GM06990 (cell line): ENCODE measurements around the gene TMEM158.

Source experiments
- DNase-seq: peaks from one replicate; pipeline ENCODE4 v3.0.0-alpha.2; 2011; ENCODE audit not compliant: insufficient read length; ENCODE audit errors: extremely low read depth
- H3K27me3 ChIP-seq: replicated peaks from 2 replicates; pipeline ENCODE4 v1.6.0; 2011; ENCODE audit warnings: low read length; ENCODE audit not compliant: control insufficient read depth, insufficient read depth
- H3K36me3 ChIP-seq: 2 replicates; pipeline ENCODE4 v1.5.1; 2011; ENCODE audit warnings: low read length; ENCODE audit not compliant: control insufficient read depth, insufficient read depth
- H3K4me3 ChIP-seq: replicated peaks from 2 replicates; pipeline ENCODE4 v1.5.1; 2011; ENCODE audit warnings: low read depth, mild to moderate bottlenecking, control low read depth, low read length
- CTCF ChIP-seq: IDR thresholded peaks from 2 replicates; pipeline ENCODE4 v1.5.1; 2011; ENCODE audit warnings: low read length, control low read depth, mild to moderate bottlenecking, inconsistent platforms; ENCODE audit not compliant: insufficient read depth, poor library complexity, severe bottlenecking

Gene TMEM158

DNA sequence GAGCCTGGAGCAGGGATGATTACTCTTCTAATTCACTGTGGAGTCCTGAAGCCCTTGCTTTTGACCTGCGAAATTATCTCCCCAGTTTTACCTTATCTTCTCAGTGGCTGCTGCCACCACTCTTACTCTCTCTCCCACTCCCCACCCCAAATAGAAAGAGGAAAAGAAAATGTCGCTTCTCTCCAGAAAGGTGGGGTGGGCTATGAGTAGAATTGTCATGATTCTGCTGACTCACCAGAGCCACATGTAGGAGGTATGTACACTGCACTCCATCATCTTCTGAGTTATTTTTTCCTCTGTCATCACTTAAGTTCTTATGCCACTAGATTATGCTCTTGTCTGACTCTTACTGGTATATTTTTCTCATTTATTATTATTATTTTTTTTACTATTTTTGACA is 43.9 kb upstream of the TMEM158 start:
- TF ChIP-seq CTCF = no peak
- DNase-seq = no peak
- Histone ChIP-seq H3K4me3 (no peak overlapping the region), H3K27me3 (no peaks in the 10 kb centered on the region; the same call in 1 of the 2 replicates), H3K36me3 (no peaks in the 10 kb centered on the region)

GRCh38 chr3:45267097-45267496 is 41.0 kb upstream of the TMEM158 start:
- DNase-seq = no peak
- TF ChIP-seq CTCF = no peak
- H3K27me3 ChIP-seq = no peaks in the 10 kb centered on the region; the same call in 1 of the 2 replicates
- H3K4me3 ChIP-seq = no peak overlapping the region
- no peaks in the 10 kb centered on the region for H3K36me3 ChIP-seq

DNA sequence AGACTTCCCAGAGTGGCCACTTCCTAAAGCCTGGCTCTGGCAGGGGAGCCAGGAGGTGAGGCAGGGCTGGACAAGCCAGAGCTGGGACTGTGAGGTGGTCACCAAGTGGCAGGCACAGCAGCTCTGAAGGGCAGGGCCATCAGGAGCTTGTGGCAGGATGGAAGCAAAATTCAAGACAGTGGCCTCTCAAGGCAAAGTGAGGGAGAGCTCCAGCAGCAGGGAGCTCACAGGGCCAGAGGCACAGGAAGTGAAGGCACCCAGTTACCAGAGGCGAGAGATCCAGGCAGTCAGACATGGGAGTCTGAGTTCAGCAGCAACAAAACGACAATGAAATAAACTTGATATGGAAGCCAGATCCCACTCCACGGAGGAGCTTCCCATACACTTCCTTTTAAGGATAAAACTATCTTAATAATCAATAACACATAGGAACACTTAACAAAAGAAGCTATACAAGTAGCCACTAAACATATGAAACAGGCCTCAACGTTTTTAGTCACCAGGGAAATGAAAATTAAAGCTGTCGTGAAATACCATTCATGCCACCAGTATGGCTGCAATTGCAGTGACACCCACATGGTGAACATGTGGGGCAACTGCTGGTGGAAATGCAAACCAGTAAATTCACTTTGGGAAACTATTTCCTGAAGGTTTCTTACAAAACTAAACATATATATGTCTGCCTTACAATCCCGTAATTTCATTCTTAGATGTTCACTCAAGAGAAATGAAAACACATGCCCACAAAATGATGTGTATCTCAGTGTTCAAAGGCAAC is 35.4 kb upstream of the TMEM158 start:
- no peak for DNase-seq
- Histone ChIP-seq H3K27me3 (no peaks in the 10 kb centered on the region; the same call in none of the 2 replicates), H3K36me3 (no peaks in the 10 kb centered on the region), H3K4me3 (no peak overlapping the region)
- no peak for TF ChIP-seq CTCF

- no peak for TF ChIP-seq CTCF
- Histone ChIP-seq H3K4me3 (no peak overlapping the region), H3K36me3 (no peaks in the 10 kb centered on the region), H3K27me3 (no peaks in the 10 kb centered on the region; the same call in none of the 2 replicates)
- no peak for DNase-seq
These were observed 33.0 kb upstream of the TMEM158 start for GRCh38 chr3:45259133-45259532.

- Histone ChIP-seq H3K36me3 (no peaks in the 10 kb centered on the region), H3K4me3 (no peak overlapping the region), H3K27me3 (no peaks in the 10 kb centered on the region; the same call in none of the 2 replicates)
- no peak for TF ChIP-seq CTCF
- DNase-seq = no peak
These were observed 32.2 kb upstream of the TMEM158 start for GRCh38 chr3:45258317-45258716.
